Measurements from ENCODE around the gene ARHGAP6.

ARHGAP6 gene

GRCh38 chrX:11567528-11568220 lies 98.0 kb downstream of the ARHGAP6 start:
- no peak for DNase-seq

GRCh38 chrX:11566789-11567188 lies 98.9 kb downstream of the ARHGAP6 start:
- no peak for DNase-seq

- no peak for DNase-seq
Measured at GRCh38 chrX:11566173-11566572, 99.5 kb downstream of the ARHGAP6 start.

GRCh38 chrX:11564546-11564945 lies 101.2 kb downstream of the ARHGAP6 start:
- no peak for DNase-seq

- no peak for DNase-seq
Measured at GRCh38 chrX:11562570-11562969, 103.2 kb downstream of the ARHGAP6 start.

GRCh38 chrX:11558972-11559371 lies 106.7 kb downstream of the ARHGAP6 start:
- peak in 5 of 6 experiments; percentile 4 to 34 (median 10) for DNase-seq

GRCh38 chrX:11557120-11557519 lies 108.6 kb downstream of the ARHGAP6 start:
- DNase-seq = no peak

- no peak for DNase-seq
Measured at GRCh38 chrX:11555759-11556158, 110.0 kb downstream of the ARHGAP6 start.

GRCh38 chrX:11553594-11553993 lies 112.1 kb downstream of the ARHGAP6 start:
- DNase-seq = no peak

- no peak for DNase-seq
Measured at GRCh38 chrX:11551151-11551550, 114.6 kb downstream of the ARHGAP6 start.

GRCh38 chrX:11546917-11547316 lies 118.8 kb downstream of the ARHGAP6 start:
- DNase-seq = no peak

GRCh38 chrX:11543249-11543648 lies 122.5 kb downstream of the ARHGAP6 start:
- no peak for DNase-seq

- no peak for DNase-seq
Measured at GRCh38 chrX:11541510-11541909, 124.2 kb downstream of the ARHGAP6 start.

- no peak for DNase-seq
Measured at GRCh38 chrX:11540532-11541377, 125.0 kb downstream of the ARHGAP6 start.

- no peak for DNase-seq
Measured at GRCh38 chrX:11537141-11537540, 128.6 kb downstream of the ARHGAP6 start.

GRCh38 chrX:11535156-11535919 lies 130.4 kb downstream of the ARHGAP6 start:
- no peak for DNase-seq

- peak in 3 of 6 experiments; percentile 58 to 82 (median 73) for DNase-seq
Measured at GRCh38 chrX:11533199-11533651, 132.5 kb downstream of the ARHGAP6 start.

- DNase-seq = no peak
Measured at GRCh38 chrX:11532291-11533078, 133.2 kb downstream of the ARHGAP6 start.

- no peak for DNase-seq
Measured at GRCh38 chrX:11531226-11531625, 134.5 kb downstream of the ARHGAP6 start.

GRCh38 chrX:11530621-11531020 lies 135.1 kb downstream of the ARHGAP6 start:
- no peak for DNase-seq

GRCh38 chrX:11528623-11529022 lies 137.1 kb downstream of the ARHGAP6 start:
- no peak for DNase-seq

- no peak for DNase-seq
Measured at GRCh38 chrX:11525685-11526084, 140.0 kb downstream of the ARHGAP6 start.
